HFF-Myc (cell line): ENCODE data around the gene LAMTOR5.
"Not testable (repeated sequence)": the region's sequence is repeated elsewhere in the genome, so short reads cannot be mapped to it uniquely, and the experiment has no call there.

Experiments
- DNase-seq: peaks from one replicate; pipeline ENCODE4 v3.0.0-alpha.2; 2011; ENCODE audit warnings: low read depth; ENCODE audit errors: extremely low read depth
- H3K4me3 ChIP-seq: replicated peaks from 2 replicates; pipeline ENCODE4 v1.5.1; 2011; ENCODE audit warnings: low read depth, mild to moderate bottlenecking, control low read depth, low read length
- CTCF ChIP-seq: IDR thresholded peaks from 2 replicates; pipeline ENCODE4 v1.5.1; 2012; ENCODE audit warnings: mild to moderate bottlenecking, low read depth, low read length, control low read depth; ENCODE audit errors: missing control alignments

Gene LAMTOR5

GRCh38 chr1:110438893-110439292, 31.4 kb upstream of the LAMTOR5 start:
- H3K4me3 ChIP-seq: no peak overlapping the region
- DNase-seq: no peak
- no peak for TF ChIP-seq CTCF

GRCh38 chr1:110437645-110438299, 30.3 kb upstream of the LAMTOR5 start:
- DNase-seq, H3K4me3 ChIP-seq: not testable (repeated sequence)

- H3K4me3 ChIP-seq: no peak overlapping the region
- DNase-seq: no peak
- no peak for TF ChIP-seq CTCF
Measured at GRCh38 chr1:110436635-110437034, 29.1 kb upstream of the LAMTOR5 start.

GRCh38 chr1:110434946-110435345, 27.5 kb upstream of the LAMTOR5 start:
- TF ChIP-seq CTCF: no peak
- no peak overlapping the region for H3K4me3 ChIP-seq
- DNase-seq: no peak

GRCh38 chr1:110433803-110434202, 26.3 kb upstream of the LAMTOR5 start:
- no peak for DNase-seq

GRCh38 chr1:110433213-110433612, 25.7 kb upstream of the LAMTOR5 start:
- DNase-seq: no peak
- no peak overlapping the region for H3K4me3 ChIP-seq
- no peak for TF ChIP-seq CTCF

More at GRCh38 chr1:110433803-110434202, 26.3 kb upstream of the LAMTOR5 start:
- no peak overlapping the region for H3K4me3 ChIP-seq
- TF ChIP-seq CTCF: no peak

- H3K4me3 ChIP-seq: no peak overlapping the region
- TF ChIP-seq CTCF: no peak
- DNase-seq: no peak
Measured at GRCh38 chr1:110430901-110431300, 23.4 kb upstream of the LAMTOR5 start.
